GM12801 (cell line): ENCODE measurements around the gene GALNT9.

Experiments
- CTCF ChIP-seq: IDR thresholded peaks from one replicate; pipeline ENCODE4 v1.5.1; 2011; ENCODE audit warnings: control low read depth; ENCODE audit not compliant: insufficient read length; ENCODE audit errors: extremely low read depth

The GALNT9 gene

GRCh38 chr12:132329036-132329719 is at the start of gene GALNT9:
GALNT9 (minus strand) TSS chr12:132329589; CDS start chr12:132329203, 386 bp downstream.
- no peak for TF ChIP-seq CTCF

GRCh38 chr12:132377147-132377546 is 47.8 kb upstream of the GALNT9 start:
- no peak for TF ChIP-seq CTCF

GRCh38 chr12:132376464-132376830 is 47.1 kb upstream of the GALNT9 start:
- no peak for TF ChIP-seq CTCF

- TF ChIP-seq CTCF: no peak
These were observed 46.5 kb upstream of the GALNT9 start for GRCh38 chr12:132375747-132376463.

GRCh38 chr12:132374612-132375445 is 45.4 kb upstream of the GALNT9 start:
- TF ChIP-seq CTCF: no peak

GRCh38 chr12:132373901-132374611 is 44.7 kb upstream of the GALNT9 start:
- no peak for TF ChIP-seq CTCF

- no peak for TF ChIP-seq CTCF
These were observed 38.5 kb upstream of the GALNT9 start for GRCh38 chr12:132367852-132368251.
